ENCODE data around the gene FNDC3A.
"Not testable (repeated sequence)": the region's sequence is repeated elsewhere in the genome, so short reads cannot be mapped to it uniquely, and the experiment has no call there.

The FNDC3A gene

GRCh38 chr13:48976576-48977285 is 1.0 kb downstream of the FNDC3A start:
- in situ Hi-C loops (cut with MboI; ENCODE audit: low sequenced_read_pairs): no loop called here

- in situ Hi-C loops (cut with MboI; ENCODE audit: low sequenced_read_pairs): no loop called here
Observed at GRCh38 chr13:48977286-48977625, 1.5 kb downstream of the FNDC3A start.

- in situ Hi-C loops (cut with MboI; ENCODE audit: low sequenced_read_pairs): no loop called here
Observed at GRCh38 chr13:48977973-48978372, 2.3 kb downstream of the FNDC3A start.

GRCh38 chr13:48978942-48979601 is 3.4 kb downstream of the FNDC3A start:
- in situ Hi-C loops (cut with MboI; ENCODE audit: low sequenced_read_pairs): no loop called here

- in situ Hi-C loops (cut with MboI; ENCODE audit: low sequenced_read_pairs): no loop called here
Observed at GRCh38 chr13:48979892-48980291, 4.2 kb downstream of the FNDC3A start.

- in situ Hi-C loops (cut with MboI; ENCODE audit: low sequenced_read_pairs): no loop called here
Observed at GRCh38 chr13:48983331-48983730, 7.6 kb downstream of the FNDC3A start.

GRCh38 chr13:48985756-48986155 is 10.0 kb downstream of the FNDC3A start:
- in situ Hi-C loops (cut with MboI; ENCODE audit: low sequenced_read_pairs): no loop called here

GRCh38 chr13:48990900-48991299 is 15.2 kb downstream of the FNDC3A start:
- in situ Hi-C loops (cut with MboI; ENCODE audit: low sequenced_read_pairs): no loop called here

- in situ Hi-C loops (cut with MboI; ENCODE audit: low sequenced_read_pairs): no loop called here
Observed at GRCh38 chr13:48993150-48993549, 17.4 kb downstream of the FNDC3A start.

- in situ Hi-C loops (cut with MboI; ENCODE audit: low sequenced_read_pairs): no loop called here
Observed at GRCh38 chr13:48994706-48995105, 19.0 kb downstream of the FNDC3A start.

- in situ Hi-C loops (cut with MboI; ENCODE audit: low sequenced_read_pairs): no loop called here
Observed at GRCh38 chr13:48998641-48999292, 23.1 kb downstream of the FNDC3A start.

- in situ Hi-C loops (cut with MboI; ENCODE audit: low sequenced_read_pairs): no loop called here
Observed at GRCh38 chr13:49000247-49000646, 24.5 kb downstream of the FNDC3A start.

GRCh38 chr13:49018986-49019635 is 43.4 kb downstream of the FNDC3A start:
- in situ Hi-C loops (cut with MboI; ENCODE audit: low sequenced_read_pairs): not testable (repeated sequence)

- in situ Hi-C loops (cut with MboI; ENCODE audit: low sequenced_read_pairs): no loop called here
Observed at GRCh38 chr13:49020328-49020727, 44.6 kb downstream of the FNDC3A start.

GRCh38 chr13:49020940-49021553 is 45.3 kb downstream of the FNDC3A start:
- in situ Hi-C loops (cut with MboI; ENCODE audit: low sequenced_read_pairs): no loop called here

- in situ Hi-C loops (cut with MboI; ENCODE audit: low sequenced_read_pairs): no loop called here
Observed at GRCh38 chr13:49021953-49022352, 46.2 kb downstream of the FNDC3A start.

- in situ Hi-C loops (cut with MboI; ENCODE audit: low sequenced_read_pairs): no loop called here
Observed at GRCh38 chr13:49022472-49023144, 46.9 kb downstream of the FNDC3A start.

- in situ Hi-C loops (cut with MboI; ENCODE audit: low sequenced_read_pairs): no loop called here
Observed at GRCh38 chr13:49023431-49023830, 47.7 kb downstream of the FNDC3A start.

- in situ Hi-C loops (cut with MboI; ENCODE audit: low sequenced_read_pairs): no loop called here
Observed at GRCh38 chr13:49026851-49027250, 51.1 kb downstream of the FNDC3A start.

- in situ Hi-C loops (cut with MboI; ENCODE audit: low sequenced_read_pairs): no loop called here
Observed at GRCh38 chr13:49029570-49029969, 53.9 kb downstream of the FNDC3A start.

GRCh38 chr13:49030213-49030612 is 54.5 kb downstream of the FNDC3A start:
- in situ Hi-C loops (cut with MboI; ENCODE audit: low sequenced_read_pairs): no loop called here

All from HL-60/S4 treated with retinoic acid at 250 ng/mL for 4 days and 3 days (cell line).